Fibroblast of mammary gland (primary cell): Measurements from ENCODE around the gene SUMF2.
"Not testable (repeated sequence)": the region's sequence is repeated elsewhere in the genome, so short reads cannot be mapped to it uniquely, and the experiment has no call there.

ENCODE experiments used
- DNase-seq: peaks from one replicate; pipeline ENCODE4 v3.0.0-alpha.2; 2010; ENCODE audit warnings: low read depth
- H3K4me3 ChIP-seq: 2 replicates; pipeline ENCODE4 v1.5.1; 2011; ENCODE audit warnings: low read depth, mild to moderate bottlenecking, low read length, moderate library complexity; ENCODE audit not compliant: control insufficient read depth
- CTCF ChIP-seq: conservative IDR thresholded peaks from 2 replicates; pipeline ENCODE4 v1.5.1; 2011; ENCODE audit warnings: low read depth, low read length, inconsistent platforms; ENCODE audit not compliant: control insufficient read depth, insufficient read depth

Gene SUMF2

GRCh38 chr7:56077681-56078080, 13.6 kb downstream of the SUMF2 start:
- no peak for DNase-seq
- no peak overlapping the region for H3K4me3 ChIP-seq
- no peak for TF ChIP-seq CTCF

GRCh38 chr7:56078196-56078595, 14.1 kb downstream of the SUMF2 start:
- no peak overlapping the region for H3K4me3 ChIP-seq
- no peak for DNase-seq
- TF ChIP-seq CTCF, result no peak

GRCh38 chr7:56079450-56080185, 15.5 kb downstream of the SUMF2 start:
- H3K4me3 ChIP-seq, result no peak overlapping the region

GRCh38 chr7:56080726-56081435, 16.8 kb downstream of the SUMF2 start:
- not testable (repeated sequence) for DNase-seq, H3K4me3 ChIP-seq

More at GRCh38 chr7:56079450-56080185, 15.5 kb downstream of the SUMF2 start:
- DNase-seq, result peak; percentile 71
- peak; percentile 68 for TF ChIP-seq CTCF

- H3K4me3 ChIP-seq, result no peak overlapping the region
- no peak for DNase-seq
- no peak for TF ChIP-seq CTCF
These were observed 17.7 kb downstream of the SUMF2 start for GRCh38 chr7:56081626-56082340.

- TF ChIP-seq CTCF, result no peak
- no peak for DNase-seq
- H3K4me3 ChIP-seq, result no peak overlapping the region
These were observed 19.2 kb downstream of the SUMF2 start for GRCh38 chr7:56083150-56083785.

GRCh38 chr7:56086761-56087160, 22.7 kb downstream of the SUMF2 start:
- no peak for DNase-seq
- TF ChIP-seq CTCF, result no peak
- no peak overlapping the region for H3K4me3 ChIP-seq
